Fibroblast of lung (primary cell): Measurements from ENCODE around the gene FCMR. TPM values are rescaled to one million over a fixed set of nuclear protein-coding genes. Genes with fewer than 3 reads are reported as not detected.
A peak's percentile ranks its signal among the peaks of the same experiment; 100 is the strongest.

ENCODE experiments used
- DNase-seq, 2 donors: peaks; one replicate each; pipeline versions ENCODE4 v3.0.0 to v3.0.0-alpha.2; 2010; ENCODE audit warnings: low read depth in 2 of 2
- H2AFZ ChIP-seq: 2 replicates; pipeline ENCODE4 v1.5.1; 2012; ENCODE audit warnings: low read length, control low read depth, inconsistent platforms
- H3K27ac ChIP-seq: 2 replicates; pipeline ENCODE4 v1.5.1; 2011; ENCODE audit warnings: low read length, control low read depth; ENCODE audit not compliant: insufficient read depth
- H3K27me3 ChIP-seq: 2 replicates; pipeline ENCODE4 v1.5.1; 2011; ENCODE audit warnings: mild to moderate bottlenecking, low read length; ENCODE audit not compliant: control insufficient read depth, insufficient read depth
- H3K36me3 ChIP-seq: 2 replicates; pipeline ENCODE4 v1.5.1; 2011; ENCODE audit warnings: low read length; ENCODE audit not compliant: control insufficient read depth, insufficient read depth
- H3K4me1 ChIP-seq: 2 replicates; pipeline ENCODE4 v1.5.1; 2011; ENCODE audit warnings: low read length; ENCODE audit not compliant: control insufficient read depth, insufficient read depth; ENCODE audit errors: extremely low read depth
- H3K4me2 ChIP-seq: 2 replicates; pipeline ENCODE4 v1.5.1; 2011; ENCODE audit warnings: low read length, control low read depth; ENCODE audit not compliant: insufficient read depth; ENCODE audit errors: extremely low read depth
- H3K4me3 ChIP-seq, 4 experiments: fragments of 200-600 bp in 1 of 4; sonication (generic) in 1 of 4; replicated peaks in 1 of 4; 2 replicates each; pipeline ENCODE4 v1.5.1; 2011 to 2016; ENCODE audit warnings: low read length in 4 of 4, low read depth in 3 of 4, mild to moderate bottlenecking in 3 of 4, control low read depth in 2 of 4, inconsistent platforms in 1 of 4, mixed read lengths in 1 of 4; ENCODE audit not compliant: insufficient read depth in 1 of 4; ENCODE audit errors: control extremely low read depth in 1 of 4
- H3K79me2 ChIP-seq: 2 replicates; pipeline ENCODE4 v1.5.1; 2012; ENCODE audit warnings: mild to moderate bottlenecking, low read length, inconsistent platforms; ENCODE audit not compliant: control insufficient read depth, insufficient read depth
- H3K9ac ChIP-seq: 2 replicates; pipeline ENCODE4 v1.5.1; 2011; ENCODE audit warnings: mild to moderate bottlenecking, low read length, control low read depth; ENCODE audit not compliant: insufficient read depth
- H3K9me3 ChIP-seq: 2 replicates; pipeline ENCODE4 v1.5.1; 2012; ENCODE audit warnings: low read depth, low read length; ENCODE audit not compliant: control insufficient read depth, insufficient read depth
- H4K20me1 ChIP-seq: 2 replicates; pipeline ENCODE4 v1.5.1; 2011; ENCODE audit warnings: low read length; ENCODE audit not compliant: control insufficient read depth, insufficient read depth; ENCODE audit errors: extremely low read depth
- EZH2 ChIP-seq: IDR thresholded peaks from 2 replicates; pipeline ENCODE4 v1.5.1; 2012; ENCODE audit warnings: low read length, control low read depth, mild to moderate bottlenecking; ENCODE audit errors: missing control alignments
- polyA plus RNA-seq, 2 donors: library from polyadenylated mRNA; depleted of rRNA in 1 of 2; stranded (reverse) in 1 of 2; unstranded in 1 of 2; fragments of >200 nt; gene quantifications; 2 replicates each; pipeline ENCODE4 v1.2.1, GENCODE V29; 2011 to 2012; ENCODE audit warnings: missing spikeins in 1 of 2
- total RNA-seq: library from RNA; depleted of rRNA; stranded (reverse); fragments of >200 nt; gene quantifications from 2 replicates; pipeline ENCODE4 v1.2.1, GENCODE V29; 2014
- TF ChIP-seq, protein P1 (sequence below), 2 donors: IDR thresholded peaks in 1 of 2; conservative IDR thresholded peaks in 1 of 2; 1 replicate in 1 of 2; 2 replicates in 1 of 2; pipeline ENCODE4 v1.5.1; 2011 to 2012; ENCODE audit warnings: low read length in 2 of 2, control low read depth in 1 of 2, inconsistent platforms in 1 of 2, low read depth in 1 of 2, mild to moderate bottlenecking in 1 of 2

Gene FCMR
- total and polyA plus RNA-seq, 2 donors (not counting 1 experiment from before 2014, with no cell fraction given) = 0.33 to 4.3 TPM

DNA sequence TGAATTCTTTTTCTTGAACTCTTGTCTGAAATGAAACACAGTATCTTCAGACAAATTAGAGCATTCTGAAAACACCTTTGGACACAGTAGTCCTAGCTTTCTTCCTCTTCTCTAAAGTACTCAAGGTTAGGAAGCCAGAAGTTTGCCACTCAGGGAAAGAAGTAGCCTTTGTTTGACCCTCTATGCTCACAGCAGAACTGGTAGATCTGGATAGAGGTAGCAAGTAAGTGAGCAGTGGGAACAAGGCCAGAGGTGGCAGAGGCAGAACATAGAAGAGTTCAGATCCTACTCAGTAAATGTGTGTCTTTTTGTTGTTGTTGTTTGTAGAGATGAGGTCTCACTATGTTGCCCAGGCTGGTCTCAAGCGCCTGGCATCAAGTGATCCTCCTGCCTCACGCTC is 31.9 kb upstream of the FCMR start:
- no peak overlapping the region for H2AFZ ChIP-seq
- H3K4me2 ChIP-seq = no peak overlapping the region
- H3K4me3 ChIP-seq = no peak overlapping the region
- no peaks in the 10 kb centered on the region for H3K9me3 ChIP-seq
- H3K27ac ChIP-seq = no peak overlapping the region
- H3K4me1 ChIP-seq = no peaks in the 10 kb centered on the region
- H3K27me3 ChIP-seq = peaks cover 2% of the 10 kb centered on the region
- H4K20me1 ChIP-seq = no peaks in the 10 kb centered on the region
- DNase-seq = no peak
- H3K36me3 ChIP-seq = no peaks in the 10 kb centered on the region
- H3K79me2 ChIP-seq = no peaks in the 10 kb centered on the region
- no peak overlapping the region for H3K9ac ChIP-seq
- no peak for TF ChIP-seq EZH2
- TF ChIP-seq, protein P1, sequence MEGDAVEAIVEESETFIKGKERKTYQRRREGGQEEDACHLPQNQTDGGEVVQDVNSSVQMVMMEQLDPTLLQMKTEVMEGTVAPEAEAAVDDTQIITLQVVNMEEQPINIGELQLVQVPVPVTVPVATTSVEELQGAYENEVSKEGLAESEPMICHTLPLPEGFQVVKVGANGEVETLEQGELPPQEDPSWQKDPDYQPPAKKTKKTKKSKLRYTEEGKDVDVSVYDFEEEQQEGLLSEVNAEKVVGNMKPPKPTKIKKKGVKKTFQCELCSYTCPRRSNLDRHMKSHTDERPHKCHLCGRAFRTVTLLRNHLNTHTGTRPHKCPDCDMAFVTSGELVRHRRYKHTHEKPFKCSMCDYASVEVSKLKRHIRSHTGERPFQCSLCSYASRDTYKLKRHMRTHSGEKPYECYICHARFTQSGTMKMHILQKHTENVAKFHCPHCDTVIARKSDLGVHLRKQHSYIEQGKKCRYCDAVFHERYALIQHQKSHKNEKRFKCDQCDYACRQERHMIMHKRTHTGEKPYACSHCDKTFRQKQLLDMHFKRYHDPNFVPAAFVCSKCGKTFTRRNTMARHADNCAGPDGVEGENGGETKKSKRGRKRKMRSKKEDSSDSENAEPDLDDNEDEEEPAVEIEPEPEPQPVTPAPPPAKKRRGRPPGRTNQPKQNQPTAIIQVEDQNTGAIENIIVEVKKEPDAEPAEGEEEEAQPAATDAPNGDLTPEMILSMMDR (conservative IDR thresholded peaks at IDR 0.05 in 1 of 2, IDR thresholded peaks at IDR 0.05 in 1 of 2; ENCODE audit: low read depth in 1 of 2, low read length in 2 of 2) = no peak

DNA sequence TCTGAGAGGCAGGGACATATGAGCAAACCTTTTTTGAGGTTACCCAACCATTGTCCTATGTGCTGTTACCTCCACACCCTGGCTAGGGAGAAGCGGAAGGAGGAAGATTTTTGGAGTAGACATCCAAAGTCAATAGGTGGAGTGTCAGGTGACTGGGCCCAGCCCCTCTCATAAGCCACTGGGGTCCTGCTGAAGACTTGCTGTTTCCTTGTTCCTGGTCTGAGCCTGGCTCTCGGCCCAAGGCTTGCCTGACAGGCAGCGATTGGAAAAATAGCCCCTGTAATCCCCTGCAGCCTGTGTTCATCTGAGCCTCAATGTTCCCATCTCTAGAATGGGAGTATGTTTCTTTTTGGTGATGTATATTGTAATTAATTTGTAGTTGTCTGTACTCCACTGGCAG is 31.4 kb upstream of the FCMR start:
- H3K4me3 ChIP-seq = no peak overlapping the region

DNA sequence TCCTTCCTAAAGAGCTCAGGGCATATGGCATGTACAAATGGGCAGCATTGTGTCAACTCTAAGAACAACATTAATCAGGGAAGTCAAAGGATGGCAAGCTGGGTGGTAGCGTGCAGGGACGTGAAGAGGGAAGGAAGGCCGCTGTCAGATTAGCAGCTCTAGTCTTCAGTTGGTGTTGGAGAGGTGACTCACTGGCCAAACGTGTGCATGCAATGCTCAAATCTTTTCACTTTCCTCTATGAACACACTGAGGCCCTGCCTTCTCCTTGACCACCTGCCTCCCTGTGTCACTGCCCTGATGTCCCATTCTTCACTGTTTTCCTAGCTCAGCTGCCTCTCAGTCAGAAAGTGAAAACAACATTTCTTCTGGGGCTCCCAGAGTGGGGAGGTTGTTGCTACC is 30.4 kb upstream of the FCMR start:
- H2AFZ ChIP-seq = no peak overlapping the region
- no peaks in the 10 kb centered on the region for H3K4me1 ChIP-seq
- peaks cover 4% of the 10 kb centered on the region for H3K27me3 ChIP-seq
- H3K9ac ChIP-seq = no peak overlapping the region
- DNase-seq = peak in 1 of 2 donors; percentile 32
- no peaks in the 10 kb centered on the region for H3K79me2 ChIP-seq
- no peak overlapping the region for H3K4me2 ChIP-seq
- H3K9me3 ChIP-seq = no peaks in the 10 kb centered on the region
- no peak overlapping the region for H3K27ac ChIP-seq
- no peaks in the 10 kb centered on the region for H4K20me1 ChIP-seq
- no peaks in the 10 kb centered on the region for H3K36me3 ChIP-seq
- no peak for TF ChIP-seq EZH2
- TF ChIP-seq, protein P1 (conservative IDR thresholded peaks at IDR 0.05 in 1 of 2, IDR thresholded peaks at IDR 0.05 in 1 of 2; ENCODE audit: low read depth in 1 of 2, low read length in 2 of 2) = no peak
- no peak overlapping the region for H3K4me3 ChIP-seq

More for the DNA sequence above, 31.4 kb upstream of the FCMR start:
- no peak overlapping the region for H3K4me2 ChIP-seq
- H3K4me1 ChIP-seq = no peaks in the 10 kb centered on the region
- no peak for DNase-seq
- no peaks in the 10 kb centered on the region for H3K9me3 ChIP-seq
- H2AFZ ChIP-seq = no peak overlapping the region
- H3K27ac ChIP-seq = no peak overlapping the region
- peaks cover 4% of the 10 kb centered on the region for H3K27me3 ChIP-seq
- TF ChIP-seq, protein P1 (conservative IDR thresholded peaks at IDR 0.05 in 1 of 2, IDR thresholded peaks at IDR 0.05 in 1 of 2; ENCODE audit: low read depth in 1 of 2, low read length in 2 of 2) = no peak
- no peak for TF ChIP-seq EZH2
- H3K79me2 ChIP-seq = no peaks in the 10 kb centered on the region
- no peak overlapping the region for H3K9ac ChIP-seq
- H4K20me1 ChIP-seq = no peaks in the 10 kb centered on the region
- no peaks in the 10 kb centered on the region for H3K36me3 ChIP-seq
